ENCODE data around the gene MICU2.

DNA sequence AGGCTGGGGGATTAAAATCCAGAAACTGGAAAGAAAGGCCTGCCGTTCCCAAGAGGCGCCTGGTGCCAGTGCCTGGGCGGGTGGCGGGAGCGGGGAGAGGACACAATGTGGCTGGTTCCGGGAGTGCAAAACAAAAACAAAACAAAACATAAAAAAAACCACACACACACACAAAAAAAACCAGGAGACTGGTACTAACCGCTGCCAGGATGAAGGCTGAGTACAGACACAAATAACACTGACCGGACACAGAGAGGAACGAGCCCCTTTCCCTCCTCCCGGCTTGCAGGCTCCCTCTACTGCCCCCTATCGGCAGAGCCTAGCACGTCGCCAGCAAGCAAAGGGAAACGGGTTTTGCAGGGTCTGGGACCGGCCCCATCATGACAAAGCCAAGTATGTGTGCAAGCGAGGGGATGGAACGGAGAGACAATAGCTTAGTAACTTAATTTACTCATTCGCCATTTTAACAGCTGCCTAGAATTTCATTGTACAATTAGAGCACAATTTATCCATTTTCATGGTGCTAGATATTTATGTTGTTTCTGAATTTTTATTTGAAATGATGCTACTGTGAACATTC lies 127.0 kb downstream of the MICU2 start:
- TF ChIP-seq, protein P1, sequence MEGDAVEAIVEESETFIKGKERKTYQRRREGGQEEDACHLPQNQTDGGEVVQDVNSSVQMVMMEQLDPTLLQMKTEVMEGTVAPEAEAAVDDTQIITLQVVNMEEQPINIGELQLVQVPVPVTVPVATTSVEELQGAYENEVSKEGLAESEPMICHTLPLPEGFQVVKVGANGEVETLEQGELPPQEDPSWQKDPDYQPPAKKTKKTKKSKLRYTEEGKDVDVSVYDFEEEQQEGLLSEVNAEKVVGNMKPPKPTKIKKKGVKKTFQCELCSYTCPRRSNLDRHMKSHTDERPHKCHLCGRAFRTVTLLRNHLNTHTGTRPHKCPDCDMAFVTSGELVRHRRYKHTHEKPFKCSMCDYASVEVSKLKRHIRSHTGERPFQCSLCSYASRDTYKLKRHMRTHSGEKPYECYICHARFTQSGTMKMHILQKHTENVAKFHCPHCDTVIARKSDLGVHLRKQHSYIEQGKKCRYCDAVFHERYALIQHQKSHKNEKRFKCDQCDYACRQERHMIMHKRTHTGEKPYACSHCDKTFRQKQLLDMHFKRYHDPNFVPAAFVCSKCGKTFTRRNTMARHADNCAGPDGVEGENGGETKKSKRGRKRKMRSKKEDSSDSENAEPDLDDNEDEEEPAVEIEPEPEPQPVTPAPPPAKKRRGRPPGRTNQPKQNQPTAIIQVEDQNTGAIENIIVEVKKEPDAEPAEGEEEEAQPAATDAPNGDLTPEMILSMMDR (IDR thresholded peaks at IDR 0.05), result peak; percentile 81 to 92
- TF ChIP-seq POLR2A (IDR thresholded peaks at IDR 0.05) (no peak), EP300 (IDR thresholded peaks at IDR 0.05) (no peak)

All from suprapubic skin (tissue), 3 donors.